Sigmoid colon (tissue), 4 donors: ENCODE measurements around the gene GOLGA8R.
"Not testable (repeated sequence)": the region's sequence is repeated elsewhere in the genome, so short reads cannot be mapped to it uniquely, and the experiment has no call there.

Experiments
- POLR2A ChIP-seq, 2 donors: fragments of 450-650 bp; IDR thresholded peaks; one replicate each; pipeline ENCODE4 v1.6.1; 2016; ENCODE audit warnings: antibody characterized with exemption in 2 of 2, mild to moderate bottlenecking in 2 of 2, moderate library complexity in 2 of 2
- POLR2AphosphoS5 ChIP-seq, 4 donors: sonication (generic); formaldehyde crosslinking; IDR thresholded peaks; one replicate each; pipeline ENCODE4 v1.6.1; 2017; ENCODE audit warnings: antibody characterized with exemption in 4 of 4
- TF ChIP-seq, protein P1 (sequence below), 4 experiments: fragments of 450-650 bp in 3 of 4; fragments of 200-600 bp in 1 of 4; IDR thresholded peaks; one replicate each; pipeline ENCODE4 v1.5.1; 2016 to 2019; ENCODE audit warnings: antibody characterized with exemption in 4 of 4, mild to moderate bottlenecking in 3 of 4, moderate library complexity in 2 of 4

DNA sequence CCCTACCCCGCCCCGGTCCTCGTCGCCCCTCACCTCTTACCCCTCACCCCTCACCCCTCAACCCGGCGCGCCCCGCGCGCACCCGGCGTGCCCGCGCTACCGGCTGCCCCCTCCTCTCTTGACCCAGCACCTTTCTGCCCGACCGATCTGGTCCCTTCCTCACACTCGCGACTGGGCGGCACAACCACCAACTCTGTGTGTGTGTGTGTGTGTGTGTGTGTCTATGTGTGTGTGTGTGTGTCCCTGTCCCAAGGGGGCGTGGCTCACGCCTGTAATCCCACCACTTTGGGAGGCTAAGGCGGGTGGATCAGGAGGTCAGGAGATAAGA, 20.4 kb downstream of the GOLGA8R start:
- TF ChIP-seq, protein P1, sequence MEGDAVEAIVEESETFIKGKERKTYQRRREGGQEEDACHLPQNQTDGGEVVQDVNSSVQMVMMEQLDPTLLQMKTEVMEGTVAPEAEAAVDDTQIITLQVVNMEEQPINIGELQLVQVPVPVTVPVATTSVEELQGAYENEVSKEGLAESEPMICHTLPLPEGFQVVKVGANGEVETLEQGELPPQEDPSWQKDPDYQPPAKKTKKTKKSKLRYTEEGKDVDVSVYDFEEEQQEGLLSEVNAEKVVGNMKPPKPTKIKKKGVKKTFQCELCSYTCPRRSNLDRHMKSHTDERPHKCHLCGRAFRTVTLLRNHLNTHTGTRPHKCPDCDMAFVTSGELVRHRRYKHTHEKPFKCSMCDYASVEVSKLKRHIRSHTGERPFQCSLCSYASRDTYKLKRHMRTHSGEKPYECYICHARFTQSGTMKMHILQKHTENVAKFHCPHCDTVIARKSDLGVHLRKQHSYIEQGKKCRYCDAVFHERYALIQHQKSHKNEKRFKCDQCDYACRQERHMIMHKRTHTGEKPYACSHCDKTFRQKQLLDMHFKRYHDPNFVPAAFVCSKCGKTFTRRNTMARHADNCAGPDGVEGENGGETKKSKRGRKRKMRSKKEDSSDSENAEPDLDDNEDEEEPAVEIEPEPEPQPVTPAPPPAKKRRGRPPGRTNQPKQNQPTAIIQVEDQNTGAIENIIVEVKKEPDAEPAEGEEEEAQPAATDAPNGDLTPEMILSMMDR (IDR thresholded peaks at IDR 0.05) = not testable (repeated sequence)
- not testable (repeated sequence) for TF ChIP-seq POLR2AphosphoS5, POLR2A (IDR thresholded peaks at IDR 0.05)
